Stimulated activated naive CD8-positive, alpha-beta T cell treated with anti-CD3 and anti-CD28 coated beads, Interleukin-15, amount 100 ng/mL, for 72 hours (primary cell): ENCODE measurements around the gene NABP2.
"Not testable (repeated sequence)": the region's sequence is repeated elsewhere in the genome, so short reads cannot be mapped to it uniquely, and the experiment has no call there.

Experiments used
- ATAC-seq: fragments of 150-1000 bp; cut with Tn5 transposase; 2 replicates; pipeline ENCODE4 v1.10.0; 2021; ENCODE audit warnings: mild to moderate bottlenecking, moderate library complexity
- DNase-seq, 2 donors: peaks; one replicate each; pipeline ENCODE4 v3.0.0; 2021 to 2022
- H3K27ac Mint-ChIP-seq, 2 donors: one replicate each; pipeline ENCODE4 v1.8.0; 2022; ENCODE audit warnings: mild to moderate bottlenecking in 2 of 2, mixed read lengths in 2 of 2, moderate library complexity in 2 of 2
- H3K27me3 Mint-ChIP-seq: one replicate; pipeline ENCODE4 v1.8.0; 2022; ENCODE audit warnings: mixed read lengths
- H3K4me1 Mint-ChIP-seq: one replicate; pipeline ENCODE4 v1.8.0; 2022; ENCODE audit warnings: mild to moderate bottlenecking, mixed read lengths
- H3K4me3 Mint-ChIP-seq, 2 donors: one replicate each; pipeline ENCODE4 v1.8.0; 2022; ENCODE audit warnings: mild to moderate bottlenecking in 2 of 2, mixed read lengths in 2 of 2, moderate library complexity in 1 of 2
- H3K9me3 Mint-ChIP-seq, 2 donors: one replicate each; pipeline ENCODE4 v1.8.0; 2022; ENCODE audit warnings: mixed read lengths in 2 of 2

Gene NABP2

GRCh38 chr12:56224102-56224701 is at the start of gene NABP2:
NABP2 (plus strand) TSS chr12:56224342; CDS start chr12:56224857, 515 bp downstream.
- Mint-ChIP-seq H3K27ac (peak within 1 kb of the TSS; percentile 89 to 92), H3K4me3 (peak within 1 kb of the TSS; percentile 93 to 98), H3K27me3 (no peaks in the 10 kb centered on the region), H3K9me3 (no peaks in the 10 kb centered on the region), H3K4me1 (peaks cover 44% of the 10 kb centered on the region)
- ATAC-seq: peak; percentile 89
- peak; percentile 94 to 96 for DNase-seq

DNA sequence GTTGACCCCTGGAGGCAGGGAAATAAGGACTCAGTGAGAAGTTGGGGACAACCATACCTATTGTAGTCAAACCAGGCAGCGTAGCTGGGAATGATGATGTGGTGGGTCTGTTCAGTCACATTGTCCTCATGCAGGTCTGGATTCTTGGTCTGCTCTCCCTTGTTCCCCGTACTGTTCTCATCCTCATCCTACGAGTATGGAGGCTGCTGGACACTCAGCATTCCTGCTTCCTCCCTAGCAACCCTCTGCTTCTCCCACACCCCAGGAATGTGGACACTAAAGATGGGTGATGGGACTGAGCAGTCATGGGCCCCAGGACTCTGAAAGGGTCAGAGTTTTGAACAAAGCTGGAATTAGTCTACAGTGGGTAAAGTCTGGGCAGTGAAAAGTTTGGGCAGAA is 45.8 kb upstream of the NABP2 start:
- Mint-ChIP-seq H3K4me1 (no peaks in the 10 kb centered on the region), H3K9me3 (no peaks in the 10 kb centered on the region), H3K27ac (peak overlapping the region in 1 of 2 donors; percentile 54), H3K27me3 (no peaks in the 10 kb centered on the region), H3K4me3 (no peak overlapping the region)
- no peak for DNase-seq
- ATAC-seq: no peak

GRCh38 chr12:56186957-56187356 is 37.2 kb upstream of the NABP2 start:
- H3K4me3 Mint-ChIP-seq: peak overlapping the region; percentile 96 to 97
- no peaks in the 10 kb centered on the region for H3K9me3 Mint-ChIP-seq
- DNase-seq: no peak
- no peaks in the 10 kb centered on the region for H3K27me3 Mint-ChIP-seq
- H3K4me1 Mint-ChIP-seq: peaks cover 40% of the 10 kb centered on the region
- ATAC-seq: no peak
- H3K27ac Mint-ChIP-seq: peak overlapping the region in 1 of 2 donors; percentile 74

DNA sequence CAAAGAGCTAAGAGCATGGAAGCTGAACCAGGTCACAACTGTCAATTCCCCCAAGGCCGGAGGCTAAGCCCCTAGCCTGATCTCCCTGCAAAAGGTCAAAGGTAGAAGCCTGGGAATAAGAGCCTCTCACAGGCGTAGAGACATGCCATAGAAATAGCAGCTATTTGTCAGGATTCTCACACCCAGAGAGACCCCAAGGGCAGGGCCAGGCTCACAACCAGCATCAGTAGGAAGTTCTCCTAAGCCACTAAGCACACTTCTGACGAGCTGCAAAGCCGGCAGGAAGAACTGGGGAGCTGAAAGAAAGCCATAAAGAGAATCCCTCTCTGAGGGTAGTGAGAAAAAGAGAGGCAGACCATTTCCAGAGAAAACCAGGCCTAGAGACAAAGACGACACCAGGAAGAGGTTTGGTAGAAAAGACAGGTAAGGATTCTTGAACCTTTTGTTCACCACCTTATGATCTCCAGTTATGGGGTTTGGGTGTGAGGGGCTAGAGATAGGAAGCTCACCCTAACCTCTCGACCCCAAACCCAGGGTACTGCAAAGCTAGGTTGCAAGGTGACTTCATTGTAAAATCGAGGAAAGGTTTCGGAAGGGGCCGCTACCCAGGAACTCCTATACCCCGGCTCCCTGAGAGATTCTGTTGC is 35.9 kb upstream of the NABP2 start:
- ATAC-seq (no peak), DNase-seq (no peak)
- Mint-ChIP-seq H3K27ac (peak overlapping the region; percentile 91 to 95), H3K27me3 (no peaks in the 10 kb centered on the region), H3K4me3 (peak overlapping the region; percentile 96 to 97), H3K9me3 (peaks cover 0 to 3% of the 10 kb centered on the region in 2 donors), H3K4me1 (peaks cover 48% of the 10 kb centered on the region)

- Mint-ChIP-seq H3K4me1 (peaks cover 51% of the 10 kb centered on the region), H3K9me3 (peaks cover 0 to 5% of the 10 kb centered on the region in 2 donors), H3K27ac (peak overlapping the region; percentile 91 to 95), H3K27me3 (no peaks in the 10 kb centered on the region), H3K4me3 (peak overlapping the region; percentile 96 to 97)
- peak; percentile 10 for ATAC-seq
- peak in 1 of 2 donors; percentile 32 for DNase-seq
Measured at GRCh38 chr12:56188778-56189098, 35.4 kb upstream of the NABP2 start.

GRCh38 chr12:56189099-56189917 is 34.8 kb upstream of the NABP2 start, which contains the start of gene SMARCC2:
SMARCC2 (minus strand) TSS chr12:56189483; CDS start chr12:56189461, 22 bp downstream.
- DNase-seq: peak; percentile 86 to 88
- peaks cover 51% of the 10 kb centered on the region for H3K4me1 Mint-ChIP-seq
- H3K9me3 Mint-ChIP-seq: peaks cover 0 to 5% of the 10 kb centered on the region in 2 donors
- peak; percentile 89 for ATAC-seq
- no peaks in the 10 kb centered on the region for H3K27me3 Mint-ChIP-seq
- H3K27ac Mint-ChIP-seq: peak within 1 kb of the TSS; percentile 97 to 100
- peak within 1 kb of the TSS; percentile 96 to 97 for H3K4me3 Mint-ChIP-seq

DNA sequence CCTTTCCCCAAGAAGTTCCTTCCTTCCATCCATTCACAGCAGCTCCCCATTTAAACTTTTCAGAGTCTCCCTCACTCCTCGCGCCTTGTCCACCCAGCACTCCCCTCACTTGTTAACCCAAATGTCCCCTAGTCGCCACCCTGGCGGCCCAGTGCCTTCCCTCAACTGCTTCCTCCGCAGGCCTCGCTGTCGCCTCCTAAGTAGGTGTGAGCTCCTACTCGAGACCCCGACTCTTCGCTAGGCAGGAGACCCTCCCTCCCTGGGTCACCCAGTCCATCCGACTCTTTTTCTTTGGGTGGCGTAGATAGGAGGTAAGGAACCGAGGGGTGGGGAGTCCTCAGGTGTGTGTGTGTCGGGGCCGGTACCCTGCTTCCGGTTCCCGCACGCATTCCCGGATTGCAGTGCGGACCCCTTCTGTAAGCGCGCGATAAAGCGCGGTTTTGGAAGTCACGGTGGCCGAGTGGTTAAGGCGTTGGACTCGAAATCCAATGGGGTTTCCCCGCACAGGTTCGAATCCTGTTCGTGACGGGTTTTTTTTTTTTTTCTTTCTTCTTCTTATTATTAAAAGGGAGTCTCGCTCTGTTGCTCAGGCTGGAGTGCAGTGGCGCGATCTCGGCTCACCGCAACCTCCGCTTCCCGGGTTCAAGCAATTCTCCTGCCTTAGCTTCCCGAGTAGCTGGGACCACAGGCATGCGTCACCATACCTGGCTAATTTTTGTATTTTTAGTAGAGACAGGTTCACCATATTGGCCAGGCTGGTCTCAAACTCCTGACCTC is 34.0 kb upstream of the NABP2 start:
- Mint-ChIP-seq H3K27ac (peak overlapping the region; percentile 97 to 100), H3K4me1 (peaks cover 51% of the 10 kb centered on the region), H3K27me3 (no peaks in the 10 kb centered on the region), H3K9me3 (peaks cover 0 to 5% of the 10 kb centered on the region in 2 donors), H3K4me3 (peak overlapping the region; percentile 95 to 96)
- peak; percentile 93 for DNase-seq
- ATAC-seq: peak; percentile 64

DNA sequence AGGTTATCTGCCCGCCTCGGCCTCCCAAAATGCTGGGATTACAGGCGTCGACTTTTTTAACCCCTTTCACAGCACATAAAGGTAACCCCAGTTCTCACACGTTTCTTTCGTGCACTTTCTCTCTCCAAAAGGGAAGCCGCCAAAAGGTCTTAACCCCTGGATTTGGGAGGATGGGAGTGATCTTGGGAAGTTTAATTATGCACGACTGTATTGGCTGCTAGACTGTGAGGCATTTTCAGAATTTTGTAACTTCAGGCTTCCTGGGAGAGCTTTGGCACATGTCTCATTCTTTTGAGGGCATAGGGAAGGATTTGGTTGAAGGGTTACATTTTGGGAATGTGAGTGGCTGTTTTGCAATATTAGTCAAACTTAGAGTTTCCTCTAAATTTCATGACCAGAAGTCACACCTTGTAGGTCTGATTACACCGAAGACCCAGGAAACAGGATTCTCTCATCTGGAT is 33.4 kb upstream of the NABP2 start:
- no peaks in the 10 kb centered on the region for H3K27me3 Mint-ChIP-seq
- H3K9me3 Mint-ChIP-seq: peaks cover 0 to 5% of the 10 kb centered on the region in 2 donors
- H3K4me3 Mint-ChIP-seq: peak overlapping the region; percentile 95 to 96
- peaks cover 49% of the 10 kb centered on the region for H3K4me1 Mint-ChIP-seq
- DNase-seq (no peak), ATAC-seq (no peak)
- peak overlapping the region; percentile 97 to 100 for H3K27ac Mint-ChIP-seq

GRCh38 chr12:56192582-56192981 is 31.6 kb upstream of the NABP2 start:
- H3K9me3 Mint-ChIP-seq: peaks cover 0 to 5% of the 10 kb centered on the region in 2 donors
- no peak overlapping the region for H3K4me3 Mint-ChIP-seq
- ATAC-seq: no peak

GRCh38 chr12:56193025-56193578 is 31.0 kb upstream of the NABP2 start:
- ATAC-seq (no peak), DNase-seq (peak; percentile 67 to 76)
- peaks cover 0 to 5% of the 10 kb centered on the region in 2 donors for H3K9me3 Mint-ChIP-seq
- peaks cover 26% of the 10 kb centered on the region for H3K4me1 Mint-ChIP-seq
- H3K27me3 Mint-ChIP-seq: no peaks in the 10 kb centered on the region
- H3K27ac Mint-ChIP-seq: peak overlapping the region; percentile 50 to 90
- peak overlapping the region in 1 of 2 donors; percentile 42 for H3K4me3 Mint-ChIP-seq

More at GRCh38 chr12:56192582-56192981, 31.6 kb upstream of the NABP2 start:
- no peak for DNase-seq
- peaks cover 31% of the 10 kb centered on the region for H3K4me1 Mint-ChIP-seq
- H3K27ac Mint-ChIP-seq: no peak overlapping the region
- no peaks in the 10 kb centered on the region for H3K27me3 Mint-ChIP-seq

DNA sequence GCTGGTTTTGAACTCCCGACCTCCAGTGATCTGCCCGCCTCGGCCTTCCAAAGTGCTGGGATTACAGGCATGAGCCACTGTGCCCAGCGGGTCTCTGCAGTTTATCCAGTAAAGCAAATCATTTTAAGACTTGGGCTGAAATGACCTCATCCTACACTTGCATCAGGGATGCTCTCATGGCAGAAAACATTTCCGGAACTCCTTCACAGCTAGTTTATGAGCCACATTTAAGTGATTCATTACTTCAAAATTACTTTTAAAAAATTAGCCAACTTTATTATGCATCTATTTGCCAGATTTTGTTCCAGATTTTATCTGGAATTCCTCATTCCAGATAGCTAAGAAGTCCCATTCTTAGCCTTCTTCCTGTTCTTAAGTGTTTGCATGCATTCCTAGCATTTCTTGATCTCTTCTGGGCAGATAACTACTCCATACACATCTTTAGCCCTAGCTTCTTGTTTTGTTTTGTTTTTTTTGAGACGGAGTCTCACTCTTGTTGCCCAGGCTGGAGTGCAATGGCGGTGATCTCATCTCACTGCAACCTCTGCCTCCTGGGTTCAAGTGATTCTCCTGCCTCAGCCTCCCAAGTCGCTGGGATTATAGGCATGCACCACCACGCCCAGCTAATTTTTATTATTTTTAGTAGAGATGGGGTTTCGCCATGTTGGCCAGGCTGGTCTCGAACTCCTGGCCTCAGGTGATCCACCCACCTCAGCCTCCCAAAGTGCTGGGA is 27.2 kb upstream of the NABP2 start:
- H3K27ac Mint-ChIP-seq, H3K9me3 Mint-ChIP-seq: not testable (repeated sequence)

DNA sequence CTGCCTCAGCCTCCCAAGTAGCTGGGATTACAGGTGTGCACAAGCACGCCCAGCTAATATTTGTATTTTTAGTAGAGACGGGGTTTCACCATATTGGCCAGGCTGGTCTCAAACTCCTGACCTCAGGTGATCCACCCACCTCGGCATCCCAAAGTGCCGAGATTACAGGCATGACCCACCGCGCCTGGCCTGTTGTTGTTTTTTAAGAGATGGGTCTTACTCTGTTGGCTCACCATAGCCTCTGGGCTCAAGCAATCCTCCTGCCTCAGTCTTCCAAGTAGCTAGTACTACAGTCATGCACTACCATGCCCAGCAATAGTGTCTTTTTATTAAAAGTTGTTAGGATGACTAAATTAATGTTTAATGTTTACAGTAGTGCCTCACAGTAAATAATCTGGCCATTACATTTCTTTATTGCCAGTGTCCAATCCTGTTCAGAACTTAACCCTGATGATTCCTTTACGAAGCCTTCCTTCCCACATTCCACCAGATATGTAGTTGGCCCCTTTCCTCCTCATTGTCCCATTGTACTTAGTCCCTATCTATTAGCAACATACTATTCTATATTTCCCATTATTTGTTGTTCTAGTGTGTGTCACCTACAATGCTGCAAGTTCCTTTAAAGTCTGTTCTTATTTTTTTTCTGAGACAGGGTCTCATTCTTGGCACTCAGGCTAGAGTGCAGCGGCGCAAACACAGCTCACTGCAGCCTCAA is 26.1 kb upstream of the NABP2 start:
- Mint-ChIP-seq H3K4me1 (peaks cover 6% of the 10 kb centered on the region), H3K4me3 (no peak overlapping the region), H3K27me3 (no peaks in the 10 kb centered on the region), H3K9me3 (peaks cover 0 to 4% of the 10 kb centered on the region in 2 donors), H3K27ac (no peak overlapping the region)
- ATAC-seq (no peak), DNase-seq (no peak)

More for the DNA sequence above, 27.2 kb upstream of the NABP2 start:
- DNase-seq, H3K27me3 Mint-ChIP-seq, H3K4me3 Mint-ChIP-seq, ATAC-seq: not testable (repeated sequence)
- peaks cover 11% of the 10 kb centered on the region for H3K4me1 Mint-ChIP-seq

DNA sequence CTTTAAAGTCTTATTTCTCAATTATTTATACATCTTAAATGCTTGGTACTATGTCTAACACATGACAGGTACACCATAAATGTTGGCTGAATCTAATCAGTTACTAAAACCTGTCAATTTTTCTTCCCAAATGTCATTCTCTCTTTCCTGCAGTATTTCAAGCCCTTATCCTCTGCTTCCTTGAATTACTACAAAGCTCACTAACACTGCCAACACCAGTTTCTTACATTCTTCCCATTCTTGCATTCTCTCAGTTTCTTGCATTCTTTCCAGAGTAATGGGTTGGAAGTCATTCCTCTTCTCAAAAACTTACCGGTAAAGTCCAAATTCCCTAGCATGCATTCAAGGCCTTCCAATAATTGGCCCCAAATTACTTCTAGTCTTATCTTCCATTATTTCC is 25.3 kb upstream of the NABP2 start:
- ATAC-seq (no peak), DNase-seq (no peak)
- no peak overlapping the region for H3K4me3 Mint-ChIP-seq
- H3K9me3 Mint-ChIP-seq: no peaks in the 10 kb centered on the region
- no peaks in the 10 kb centered on the region for H3K27me3 Mint-ChIP-seq
- no peaks in the 10 kb centered on the region for H3K4me1 Mint-ChIP-seq
- no peak overlapping the region for H3K27ac Mint-ChIP-seq

GRCh38 chr12:56202366-56202765 is 21.8 kb upstream of the NABP2 start:
- DNase-seq (no peak), ATAC-seq (no peak)
- Mint-ChIP-seq H3K27me3 (no peaks in the 10 kb centered on the region), H3K4me3 (no peak overlapping the region), H3K9me3 (no peaks in the 10 kb centered on the region), H3K27ac (peak overlapping the region in 1 of 2 donors; percentile 59), H3K4me1 (no peaks in the 10 kb centered on the region)
